Stomach (tissue), 4 donors: ENCODE measurements around the gene SMAGP.

ENCODE experiments used
- CTCF ChIP-seq, 7 experiments: fragments of 450-650 bp in 4 of 7; fragments of 200-600 bp in 3 of 7; sonication (generic) in 3 of 7; IDR thresholded peaks; one replicate each; pipeline ENCODE4 v1.5.1; 2016 to 2019; ENCODE audit warnings: antibody characterized with exemption in 7 of 7, control low read depth in 2 of 7, mild to moderate bottlenecking in 1 of 7
- EP300 ChIP-seq: sonication (generic); formaldehyde crosslinking; IDR thresholded peaks from one replicate; pipeline ENCODE4 v1.6.1; 2017; ENCODE audit warnings: antibody characterized with exemption
- POLR2A ChIP-seq, 4 donors: fragments of 450-650 bp; IDR thresholded peaks; one replicate each; pipeline ENCODE4 v1.6.1; 2016; ENCODE audit warnings: antibody characterized with exemption in 4 of 4, control low read depth in 2 of 4, mild to moderate bottlenecking in 1 of 4, moderate library complexity in 1 of 4
- POLR2AphosphoS5 ChIP-seq, 3 donors: sonication (generic); formaldehyde crosslinking; IDR thresholded peaks; one replicate each; pipeline ENCODE4 v1.6.1; 2016; ENCODE audit warnings: antibody characterized with exemption in 3 of 3

GRCh38 chr12:51205350-51205749 lies 64.9 kb downstream of the SMAGP start:
- no peak for TF ChIP-seq POLR2AphosphoS5 (IDR thresholded peaks at IDR 0.05)
- no peak for TF ChIP-seq CTCF (IDR thresholded peaks at IDR 0.05)
- no peak for TF ChIP-seq POLR2A (IDR thresholded peaks at IDR 0.05)
- no peak for TF ChIP-seq EP300
